ENCODE data around the gene CRAMP1.

CRAMP1 gene

GRCh38 chr16:1669698-1670097 lies 57.5 kb downstream of the CRAMP1 start:
- H3K4me3 ChIP-seq (ENCODE audit: low read depth, low read length): no peak overlapping the region
- TF ChIP-seq, protein P1, sequence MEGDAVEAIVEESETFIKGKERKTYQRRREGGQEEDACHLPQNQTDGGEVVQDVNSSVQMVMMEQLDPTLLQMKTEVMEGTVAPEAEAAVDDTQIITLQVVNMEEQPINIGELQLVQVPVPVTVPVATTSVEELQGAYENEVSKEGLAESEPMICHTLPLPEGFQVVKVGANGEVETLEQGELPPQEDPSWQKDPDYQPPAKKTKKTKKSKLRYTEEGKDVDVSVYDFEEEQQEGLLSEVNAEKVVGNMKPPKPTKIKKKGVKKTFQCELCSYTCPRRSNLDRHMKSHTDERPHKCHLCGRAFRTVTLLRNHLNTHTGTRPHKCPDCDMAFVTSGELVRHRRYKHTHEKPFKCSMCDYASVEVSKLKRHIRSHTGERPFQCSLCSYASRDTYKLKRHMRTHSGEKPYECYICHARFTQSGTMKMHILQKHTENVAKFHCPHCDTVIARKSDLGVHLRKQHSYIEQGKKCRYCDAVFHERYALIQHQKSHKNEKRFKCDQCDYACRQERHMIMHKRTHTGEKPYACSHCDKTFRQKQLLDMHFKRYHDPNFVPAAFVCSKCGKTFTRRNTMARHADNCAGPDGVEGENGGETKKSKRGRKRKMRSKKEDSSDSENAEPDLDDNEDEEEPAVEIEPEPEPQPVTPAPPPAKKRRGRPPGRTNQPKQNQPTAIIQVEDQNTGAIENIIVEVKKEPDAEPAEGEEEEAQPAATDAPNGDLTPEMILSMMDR (IDR thresholded peaks at IDR 0.05; ENCODE audit: control insufficient read depth, extremely low read depth, insufficient read depth): no peak
- no peak for DNase-seq (ENCODE audit: low read depth)

GRCh38 chr16:1670371-1670770 lies 58.2 kb downstream of the CRAMP1 start:
- DNase-seq (ENCODE audit: low read depth): no peak
- TF ChIP-seq, protein P1 (IDR thresholded peaks at IDR 0.05; ENCODE audit: control insufficient read depth, extremely low read depth, insufficient read depth): no peak
- H3K4me3 ChIP-seq (ENCODE audit: low read depth, low read length): no peak overlapping the region

- TF ChIP-seq, protein P1 (IDR thresholded peaks at IDR 0.05; ENCODE audit: control insufficient read depth, extremely low read depth, insufficient read depth): no peak
- DNase-seq (ENCODE audit: low read depth): no peak
- no peak overlapping the region for H3K4me3 ChIP-seq (ENCODE audit: low read depth, low read length)
Observed at GRCh38 chr16:1670866-1671265, 58.7 kb downstream of the CRAMP1 start.

- TF ChIP-seq, protein P1 (IDR thresholded peaks at IDR 0.05; ENCODE audit: control insufficient read depth, extremely low read depth, insufficient read depth): no peak
- no peak overlapping the region for H3K4me3 ChIP-seq (ENCODE audit: low read depth, low read length)
- DNase-seq (ENCODE audit: low read depth): no peak
Observed at GRCh38 chr16:1673424-1674151, 61.4 kb downstream of the CRAMP1 start.

DNA sequence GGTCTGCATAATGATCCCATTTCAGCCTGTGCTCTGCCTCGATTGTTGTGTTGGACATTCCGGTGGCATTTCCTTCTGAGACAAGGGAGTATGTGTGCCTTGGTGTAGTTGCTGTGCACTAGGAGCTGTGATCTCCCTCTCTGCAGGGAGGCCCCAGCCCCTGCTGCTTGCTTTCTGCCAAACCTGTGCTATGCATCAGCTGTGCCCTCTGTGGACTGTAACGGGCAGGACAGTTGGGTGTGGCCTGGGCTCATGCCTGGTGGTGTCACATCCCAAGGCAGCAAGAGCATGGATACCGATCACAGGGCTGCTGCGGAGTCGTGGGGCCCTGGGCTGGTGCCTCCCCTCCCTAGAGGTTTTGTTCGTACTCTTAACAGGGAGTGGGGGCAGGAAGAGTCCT lies 62.1 kb downstream of the CRAMP1 start:
- DNase-seq (ENCODE audit: low read depth): no peak
- no peak overlapping the region for H3K4me3 ChIP-seq (ENCODE audit: low read depth, low read length)
- TF ChIP-seq, protein P1 (IDR thresholded peaks at IDR 0.05; ENCODE audit: control insufficient read depth, extremely low read depth, insufficient read depth): 0 out of 2 replicates have a peak, but pooled peaks have one; percentile 7

DNA sequence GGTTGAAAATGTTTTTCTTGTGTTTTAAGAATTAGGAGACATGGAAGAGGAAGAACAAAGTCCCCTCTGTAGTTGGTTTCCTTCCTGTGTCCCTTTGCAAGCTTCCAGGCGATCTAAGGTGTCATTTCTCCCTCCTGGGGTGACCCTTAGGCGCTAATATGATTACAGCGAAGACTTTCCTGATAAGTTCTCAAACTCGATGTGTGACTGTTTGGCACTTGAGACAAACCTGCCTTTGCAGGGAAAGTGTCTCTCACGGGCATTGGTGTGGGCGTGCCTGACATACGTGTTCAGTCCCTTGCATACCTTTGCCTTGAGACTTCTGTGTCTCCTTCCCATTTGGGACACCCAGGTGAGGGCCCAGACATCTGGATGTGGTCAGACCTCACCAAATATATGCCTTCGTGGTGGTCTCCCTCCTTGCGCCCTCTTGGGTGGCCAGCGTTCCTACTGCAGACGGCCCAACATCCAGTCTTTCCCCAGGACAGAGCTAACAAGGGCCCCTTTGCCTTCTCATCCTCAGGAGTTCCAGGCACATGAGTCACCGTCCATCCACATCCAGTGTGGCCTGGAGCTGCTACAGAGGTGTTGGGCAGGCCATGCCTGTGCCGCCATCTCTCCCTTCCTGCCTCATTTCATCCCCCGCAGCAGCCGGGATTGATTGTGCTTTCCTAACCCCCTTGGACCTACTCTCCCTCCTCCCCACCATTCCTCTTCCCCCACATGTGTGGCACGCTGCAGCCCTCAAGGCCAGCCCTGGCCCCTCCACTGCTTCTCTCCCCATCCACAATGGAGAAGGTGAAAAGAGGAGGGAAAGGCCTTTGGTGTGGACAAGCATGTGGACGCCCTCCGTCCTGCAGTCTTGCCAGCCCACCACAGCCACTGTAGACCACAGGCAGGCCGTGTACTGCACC lies 62.8 kb downstream of the CRAMP1 start:
- DNase-seq (ENCODE audit: low read depth): no peak
- TF ChIP-seq, protein P1 (IDR thresholded peaks at IDR 0.05; ENCODE audit: control insufficient read depth, extremely low read depth, insufficient read depth): no peak
- no peak overlapping the region for H3K4me3 ChIP-seq (ENCODE audit: low read depth, low read length)

Data from LNCaP clone FGC (cell line).